ENCODE results near the gene STK25. TPM values are rescaled to one million over a fixed set of nuclear protein-coding genes. Genes with fewer than 3 reads are reported as not detected.

The STK25 gene
- total RNA-seq, 1 donor from 2014 or later, result 197 TPM

- DNase-seq (ENCODE audit: extremely low spot score in 2 of 2), result no peak
- Histone ChIP-seq H3K36me3 (peaks cover 0 to 39% of the 10 kb centered on the region in 2 donors), H3K4me1 (peaks cover 6% of the 10 kb centered on the region), H3K27ac (no peak overlapping the region), H3K27me3 (no peaks in the 10 kb centered on the region), H3K4me3 (no peak overlapping the region), H3K9me3 (no peaks in the 10 kb centered on the region)
- intact Hi-C loops (cut with DNase I), result no loop called here
- TF ChIP-seq CTCF (IDR thresholded peaks at IDR 0.05), result no peak
These were observed 14.0 kb downstream of the STK25 start for GRCh38 chr2:241494311-241494908.

GRCh38 chr2:241493092-241493491, 15.3 kb downstream of the STK25 start:
- no peaks in the 10 kb centered on the region for H3K27me3 ChIP-seq
- no peaks in the 10 kb centered on the region for H3K9me3 ChIP-seq
- peaks cover 0 to 39% of the 10 kb centered on the region in 2 donors for H3K36me3 ChIP-seq
- no peak overlapping the region for H3K4me3 ChIP-seq
- TF ChIP-seq POLR2AphosphoS5 (IDR thresholded peaks at IDR 0.05; ENCODE audit: insufficient read depth in 1 of 2, low read depth in 1 of 2), result no peak
- TF ChIP-seq POLR2A (IDR thresholded peaks at IDR 0.05), result no peak
- TF ChIP-seq CTCF (IDR thresholded peaks at IDR 0.05), result no peak
- H3K4me1 ChIP-seq, result peaks cover 6% of the 10 kb centered on the region
- no peak for DNase-seq (ENCODE audit: extremely low spot score in 2 of 2)
- intact Hi-C loops (cut with DNase I), result no loop called here
- H3K27ac ChIP-seq, result no peak overlapping the region

- Histone ChIP-seq H3K27me3 (no peaks in the 10 kb centered on the region), H3K4me3 (no peak overlapping the region), H3K9me3 (no peaks in the 10 kb centered on the region), H3K27ac (no peak overlapping the region), H3K36me3 (peaks cover 0 to 39% of the 10 kb centered on the region in 2 donors), H3K4me1 (peaks cover 6% of the 10 kb centered on the region)
- DNase-seq (ENCODE audit: extremely low spot score in 2 of 2), result no peak
- no peak for TF ChIP-seq POLR2A (IDR thresholded peaks at IDR 0.05)
- no peak for TF ChIP-seq POLR2AphosphoS5 (IDR thresholded peaks at IDR 0.05; ENCODE audit: insufficient read depth in 1 of 2, low read depth in 1 of 2)
- no peak for TF ChIP-seq CTCF (IDR thresholded peaks at IDR 0.05)
- intact Hi-C loops (cut with DNase I), result no loop called here
These were observed 16.2 kb downstream of the STK25 start for GRCh38 chr2:241492174-241492565.

- peaks cover 0 to 39% of the 10 kb centered on the region in 2 donors for H3K36me3 ChIP-seq
- DNase-seq (ENCODE audit: extremely low spot score in 2 of 2), result no peak
- no peak overlapping the region for H3K4me3 ChIP-seq
- peaks cover 6% of the 10 kb centered on the region for H3K4me1 ChIP-seq
- no peaks in the 10 kb centered on the region for H3K9me3 ChIP-seq
- H3K27me3 ChIP-seq, result no peaks in the 10 kb centered on the region
- no peak for TF ChIP-seq CTCF (IDR thresholded peaks at IDR 0.05)
- H3K27ac ChIP-seq, result no peak overlapping the region
- intact Hi-C loops (cut with DNase I), result no loop called here
These were observed 16.7 kb downstream of the STK25 start for GRCh38 chr2:241491549-241492173.

GRCh38 chr2:241490825-241491506, 17.4 kb downstream of the STK25 start:
- Histone ChIP-seq H3K27me3 (no peaks in the 10 kb centered on the region), H3K4me3 (no peak overlapping the region), H3K36me3 (peaks cover 0 to 34% of the 10 kb centered on the region in 2 donors), H3K27ac (no peak overlapping the region), H3K9me3 (no peaks in the 10 kb centered on the region), H3K4me1 (peaks cover 6% of the 10 kb centered on the region)
- no peak for DNase-seq (ENCODE audit: extremely low spot score in 2 of 2)
- TF ChIP-seq POLR2AphosphoS5 (IDR thresholded peaks at IDR 0.05; ENCODE audit: insufficient read depth in 1 of 2, low read depth in 1 of 2) (no peak), CTCF (IDR thresholded peaks at IDR 0.05) (no peak), POLR2A (IDR thresholded peaks at IDR 0.05) (no peak)
- intact Hi-C loops (cut with DNase I), result no loop called here

All from vagina (tissue), 2 donors.